ENCODE data around the gene TRIP4. TPM values are rescaled to one million over a fixed set of nuclear protein-coding genes. Genes with fewer than 3 reads are reported as not detected.
"Not testable (repeated sequence)": the region's sequence is repeated elsewhere in the genome, so short reads cannot be mapped to it uniquely, and the experiment has no call there.

Gene TRIP4
- total RNA-seq, 1 experiment from 2014 or later = 21.7 TPM

DNA sequence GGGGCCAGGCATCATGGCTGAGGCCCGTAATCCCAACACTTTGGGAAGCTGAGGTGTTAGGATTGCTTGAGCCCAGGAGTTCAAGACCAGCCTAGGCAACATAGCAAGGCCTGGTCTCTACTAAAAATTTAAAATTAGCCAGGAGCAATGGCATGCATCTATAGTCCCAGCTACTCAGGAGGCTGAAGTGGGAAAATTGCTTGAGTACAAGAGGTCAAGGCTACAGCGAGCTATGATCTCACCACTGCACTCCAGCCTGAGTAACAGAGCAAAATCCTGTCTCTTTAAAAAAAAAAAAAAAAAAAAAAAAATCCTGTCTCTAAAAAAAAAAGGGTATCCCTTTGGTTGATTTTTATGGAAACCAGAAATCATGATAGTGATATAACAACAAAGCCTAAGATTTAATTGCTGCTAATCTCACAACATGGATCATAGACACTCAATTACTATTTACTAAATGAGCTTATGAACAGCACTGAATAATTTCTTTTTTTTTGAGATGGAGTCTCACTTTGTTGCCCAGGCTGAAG lies 18.5 kb upstream of the TRIP4 start:
- Histone ChIP-seq H3K27me3 (ENCODE audit: insufficient read depth, low read length) (no peaks in the 10 kb centered on the region), H3K56ac (ENCODE audit: insufficient read length, low read depth, low read length) (no peak overlapping the region), H4K91ac (ENCODE audit: insufficient read length, low read depth, low read length) (no peak overlapping the region), H3K27ac (ENCODE audit: insufficient read length, low read depth, low read length) (no peak overlapping the region), H4K20me1 (ENCODE audit: control insufficient read depth, insufficient read depth, insufficient read length) (no peaks in the 10 kb centered on the region), H3K79me1 (ENCODE audit: insufficient read depth, low read depth, low read length, poor library complexity, severe bottlenecking) (no peaks in the 10 kb centered on the region), H2BK20ac (ENCODE audit: low read depth, low read length, poor library complexity, severe bottlenecking) (no peak overlapping the region), H3K79me2 (ENCODE audit: insufficient read depth, low read length) (no peaks in the 10 kb centered on the region), H4K8ac (replicated peaks; ENCODE audit: insufficient read length, low read depth, low read length) (no peak overlapping the region), H2BK120ac (ENCODE audit: low read depth, low read length, poor library complexity, severe bottlenecking) (no peak overlapping the region), H3K4ac (ENCODE audit: low read depth, low read length) (no peak overlapping the region), H3K4me1 (ENCODE audit: insufficient read depth, low read length) (no peaks in the 10 kb centered on the region), H3K9me3 (ENCODE audit: control insufficient read depth, low read depth, low read length) (no peaks in the 10 kb centered on the region), H2BK12ac (ENCODE audit: insufficient read length, low read depth, low read length) (no peak overlapping the region), H2AFZ (ENCODE audit: low read length) (no peak overlapping the region), H3K4me2 (ENCODE audit: insufficient read depth, insufficient read length, low read length) (no peak overlapping the region), H3T11ph (ENCODE audit: low read length) (no peak overlapping the region), H4K5ac (ENCODE audit: insufficient read length, low read depth, low read length) (no peak overlapping the region), H3K18ac (ENCODE audit: insufficient read length, low read depth, low read length) (no peak overlapping the region), H3K9ac (ENCODE audit: extremely low read depth, insufficient read length, low read length) (no peak overlapping the region), H2BK5ac (ENCODE audit: insufficient read length, low read length) (no peak overlapping the region), H3K23ac (ENCODE audit: insufficient read length, low read depth, low read length) (no peak overlapping the region), H2BK15ac (ENCODE audit: low read depth, low read length) (no peak overlapping the region), H3K14ac (ENCODE audit: insufficient read depth, low read length) (no peak overlapping the region), H2AK5ac (ENCODE audit: insufficient read length, low read length) (no peak overlapping the region), H3K23me2 (ENCODE audit: insufficient read length, low read depth, low read length, poor library complexity, severe bottlenecking) (no peaks in the 10 kb centered on the region)
- no peaks in the 10 kb centered on the region for H3K9me3 Mint-ChIP-seq
- no peaks in the 10 kb centered on the region for H3K27me3 Mint-ChIP-seq (ENCODE audit: low read depth)
- peaks cover 13 to 48% (median 29%) of the 10 kb centered on the region in 3 experiments; a peak in 6 of 7 replicates for H3K36me3 Mint-ChIP-seq (ENCODE audit: insufficient read depth in 1 of 3, low read depth in 3 of 3)
- no peaks in the 10 kb centered on the region for H3K4me1 Mint-ChIP-seq
- no peak for DNase-seq
- no peak overlapping the region for H3K4me3 Mint-ChIP-seq
- no CpG with 5 or more reads among the region's 2 CpGs for WGBS (ENCODE audit: extremely low coverage, insufficient read length, low lambda C conversion rate)
- TF ChIP-seq, protein P1, sequence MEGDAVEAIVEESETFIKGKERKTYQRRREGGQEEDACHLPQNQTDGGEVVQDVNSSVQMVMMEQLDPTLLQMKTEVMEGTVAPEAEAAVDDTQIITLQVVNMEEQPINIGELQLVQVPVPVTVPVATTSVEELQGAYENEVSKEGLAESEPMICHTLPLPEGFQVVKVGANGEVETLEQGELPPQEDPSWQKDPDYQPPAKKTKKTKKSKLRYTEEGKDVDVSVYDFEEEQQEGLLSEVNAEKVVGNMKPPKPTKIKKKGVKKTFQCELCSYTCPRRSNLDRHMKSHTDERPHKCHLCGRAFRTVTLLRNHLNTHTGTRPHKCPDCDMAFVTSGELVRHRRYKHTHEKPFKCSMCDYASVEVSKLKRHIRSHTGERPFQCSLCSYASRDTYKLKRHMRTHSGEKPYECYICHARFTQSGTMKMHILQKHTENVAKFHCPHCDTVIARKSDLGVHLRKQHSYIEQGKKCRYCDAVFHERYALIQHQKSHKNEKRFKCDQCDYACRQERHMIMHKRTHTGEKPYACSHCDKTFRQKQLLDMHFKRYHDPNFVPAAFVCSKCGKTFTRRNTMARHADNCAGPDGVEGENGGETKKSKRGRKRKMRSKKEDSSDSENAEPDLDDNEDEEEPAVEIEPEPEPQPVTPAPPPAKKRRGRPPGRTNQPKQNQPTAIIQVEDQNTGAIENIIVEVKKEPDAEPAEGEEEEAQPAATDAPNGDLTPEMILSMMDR (conservative IDR thresholded peaks at IDR 0.05) = no peak
- H3K27ac Mint-ChIP-seq = no peak overlapping the region

DNA sequence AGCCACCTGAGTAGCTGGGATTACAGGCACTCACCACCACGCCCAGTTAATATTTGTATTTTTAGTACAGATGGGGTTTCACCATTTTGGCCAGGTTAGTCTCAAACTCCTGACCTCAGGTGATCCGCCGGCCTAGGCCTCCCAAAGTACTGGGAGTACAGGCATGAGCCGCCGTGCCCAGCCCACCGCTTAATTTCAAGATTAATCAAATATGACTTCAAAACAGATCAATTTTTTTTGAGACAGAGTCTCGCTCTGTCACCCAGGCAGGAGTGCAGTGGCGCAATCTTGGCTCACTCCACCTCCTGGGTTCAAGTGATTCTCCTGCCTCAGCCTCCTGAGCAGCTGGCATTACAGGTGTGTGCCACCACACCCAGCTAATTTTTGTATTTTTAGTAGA lies 16.3 kb upstream of the TRIP4 start:
- WGBS (ENCODE audit: extremely low coverage, insufficient read length, low lambda C conversion rate) = no CpG with 5 or more reads among the region's 8 CpGs
- not testable (repeated sequence) for H3K23me2 ChIP-seq (ENCODE audit: insufficient read length, low read depth, low read length, poor library complexity, severe bottlenecking); H3K4me1 Mint-ChIP-seq; H3K9me3 ChIP-seq (ENCODE audit: control insufficient read depth, low read depth, low read length); H3K14ac ChIP-seq (ENCODE audit: insufficient read depth, low read length); H2BK20ac ChIP-seq (ENCODE audit: low read depth, low read length, poor library complexity, severe bottlenecking); H3K56ac ChIP-seq (ENCODE audit: insufficient read length, low read depth, low read length); H3K27ac ChIP-seq (ENCODE audit: insufficient read length, low read depth, low read length); H3K9ac ChIP-seq (ENCODE audit: extremely low read depth, insufficient read length, low read length); H3K4ac ChIP-seq (ENCODE audit: low read depth, low read length); H2BK120ac ChIP-seq (ENCODE audit: low read depth, low read length, poor library complexity, severe bottlenecking); H3T11ph ChIP-seq (ENCODE audit: low read length); H2AFZ ChIP-seq (ENCODE audit: low read length); H3K23ac ChIP-seq (ENCODE audit: insufficient read length, low read depth, low read length); H3K4me3 Mint-ChIP-seq; H4K91ac ChIP-seq (ENCODE audit: insufficient read length, low read depth, low read length); H2BK15ac ChIP-seq (ENCODE audit: low read depth, low read length); H3K27me3 ChIP-seq (ENCODE audit: insufficient read depth, low read length); H3K79me1 ChIP-seq (ENCODE audit: insufficient read depth, low read depth, low read length, poor library complexity, severe bottlenecking); H2BK12ac ChIP-seq (ENCODE audit: insufficient read length, low read depth, low read length); H3K27me3 Mint-ChIP-seq (ENCODE audit: low read depth); H4K20me1 ChIP-seq (ENCODE audit: control insufficient read depth, insufficient read depth, insufficient read length); H3K18ac ChIP-seq (ENCODE audit: insufficient read length, low read depth, low read length); H3K4me2 ChIP-seq (ENCODE audit: insufficient read depth, insufficient read length, low read length); H3K27ac Mint-ChIP-seq; H4K5ac ChIP-seq (ENCODE audit: insufficient read length, low read depth, low read length); DNase-seq; H3K4me1 ChIP-seq (ENCODE audit: insufficient read depth, low read length); H4K8ac ChIP-seq (replicated peaks; ENCODE audit: insufficient read length, low read depth, low read length); H2BK5ac ChIP-seq (ENCODE audit: insufficient read length, low read length); H3K9me3 Mint-ChIP-seq; H2AK5ac ChIP-seq (ENCODE audit: insufficient read length, low read length); H3K79me2 ChIP-seq (ENCODE audit: insufficient read depth, low read length)
- H3K36me3 Mint-ChIP-seq (ENCODE audit: insufficient read depth in 1 of 3, low read depth in 3 of 3) = peaks cover 20 to 49% (median 43%) of the 10 kb centered on the region in 3 experiments
